Body of pancreas (tissue), 4 donors: Measurements from ENCODE around the gene STX16. TPM values are rescaled to one million over a fixed set of nuclear protein-coding genes. Genes with fewer than 3 reads are reported as not detected.
A peak's percentile ranks its signal among the peaks of the same experiment; 100 is the strongest.

Experiments
- ATAC-seq: fragments of 150-250 bp; one replicate; pipeline ENCODE4 v1.9.1; 2016
- DNase-seq, 4 donors: peaks; one replicate each; pipeline ENCODE4 v3.0.0-alpha.2; 2019
- H3K27ac ChIP-seq, 4 donors: fragments of 200-600 bp; sonication (generic); 1 replicate in 3 of 4; 2 replicates in 1 of 4; pipeline versions ENCODE4 v1.5.1 to v1.6.1; 2016 to 2019; ENCODE audit warnings: mild to moderate bottlenecking in 1 of 4, mixed read lengths in 1 of 4, moderate library complexity in 1 of 4
- H3K27me3 ChIP-seq, 2 donors: fragments of 200-600 bp; sonication (generic); one replicate each; pipeline ENCODE4 v1.6.0; 2016; ENCODE audit warnings: mild to moderate bottlenecking in 1 of 2
- H3K36me3 ChIP-seq, 2 donors: fragments of 200-600 bp; sonication (generic); replicated peaks in 1 of 2; 2 replicates each; pipeline ENCODE4 v1.5.1; 2016; ENCODE audit warnings: low read depth in 2 of 2; ENCODE audit not compliant: insufficient read depth in 1 of 2
- H3K4me1 ChIP-seq: fragments of 200-600 bp; sonication (generic); one replicate; pipeline ENCODE4 v1.6.0; 2016
- H3K4me3 ChIP-seq, 2 donors: fragments of 200-600 bp; sonication (generic); 1 replicate in 1 of 2; 2 replicates in 1 of 2; pipeline ENCODE4 v1.5.1; 2016 to 2019
- H3K9me3 ChIP-seq, 3 donors: fragments of 200-600 bp; sonication (generic); 1 replicate in 2 of 3; 2 replicates in 1 of 3; pipeline ENCODE4 v1.5.1; 2016
- POLR2A ChIP-seq, 3 donors: fragments of 450-650 bp; IDR thresholded peaks; one replicate each; pipeline ENCODE4 v1.6.1; 2016; ENCODE audit warnings: antibody characterized with exemption in 3 of 3, mild to moderate bottlenecking in 2 of 3
- WGBS, 2 donors: methylation state at CpG; one replicate each; pipeline ENCODE4 v1.1.5; 2017; 5-methylcytosine and 5-hydroxymethylcytosine counted together
- intact Hi-C: fragments of 100-400 bp; cut with DNase I; formaldehyde crosslinking; loops from one replicate; pipeline ENCODE4 v1.15.1; 2023
- total RNA-seq, 2 donors: library from RNA; depleted of rRNA; stranded (reverse); fragments of >200 nt; gene quantifications; one replicate each; pipeline ENCODE4 v1.1.0, GENCODE V29; 2016
- TF ChIP-seq, protein P1 (sequence below), 7 experiments: fragments of 450-650 bp in 4 of 7; fragments of 200-600 bp in 3 of 7; sonication (generic) in 3 of 7; IDR thresholded peaks; one replicate each; pipeline ENCODE4 v1.5.1; 2016 to 2019; ENCODE audit warnings: antibody characterized with exemption in 7 of 7

The STX16 gene
- total RNA-seq, 2 donors from 2014 or later = 55.0 to 69.5 TPM

DNA sequence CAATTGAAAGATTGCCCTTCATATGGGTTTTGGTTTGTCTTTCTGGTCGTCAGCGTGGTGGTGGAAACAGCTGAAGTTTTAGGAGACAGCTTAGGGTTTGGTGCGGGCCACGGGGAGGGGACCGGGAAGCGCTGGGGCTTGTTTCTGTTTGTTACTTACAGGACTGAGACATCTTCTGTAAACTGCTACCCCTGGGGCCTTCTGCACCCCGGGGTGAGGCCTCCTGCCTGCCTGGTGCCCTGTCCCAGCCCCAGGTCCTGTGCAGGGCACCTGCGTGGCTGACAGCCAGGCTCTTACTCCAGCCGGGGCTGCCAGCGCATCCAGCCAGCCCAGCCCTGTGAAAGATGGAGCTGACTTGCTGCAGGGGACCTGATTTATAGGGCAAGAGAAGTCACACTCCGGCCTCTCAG, 64.3 kb downstream of the STX16 start:
- no peaks in the 10 kb centered on the region for H3K36me3 ChIP-seq
- no peak for ATAC-seq
- no peaks in the 10 kb centered on the region for H3K9me3 ChIP-seq
- H3K27me3 ChIP-seq = no peaks in the 10 kb centered on the region
- DNase-seq = peak in 2 of 4 donors; percentile 3 to 10
- H3K4me1 ChIP-seq = no peaks in the 10 kb centered on the region
- H3K4me3 ChIP-seq = no peak overlapping the region
- 89% methylated on average over 9 to 11 of the region's 11 CpGs for WGBS, 2 donors
- intact Hi-C loops = no loop called here
- H3K27ac ChIP-seq = no peak overlapping the region
- TF ChIP-seq, protein P1, sequence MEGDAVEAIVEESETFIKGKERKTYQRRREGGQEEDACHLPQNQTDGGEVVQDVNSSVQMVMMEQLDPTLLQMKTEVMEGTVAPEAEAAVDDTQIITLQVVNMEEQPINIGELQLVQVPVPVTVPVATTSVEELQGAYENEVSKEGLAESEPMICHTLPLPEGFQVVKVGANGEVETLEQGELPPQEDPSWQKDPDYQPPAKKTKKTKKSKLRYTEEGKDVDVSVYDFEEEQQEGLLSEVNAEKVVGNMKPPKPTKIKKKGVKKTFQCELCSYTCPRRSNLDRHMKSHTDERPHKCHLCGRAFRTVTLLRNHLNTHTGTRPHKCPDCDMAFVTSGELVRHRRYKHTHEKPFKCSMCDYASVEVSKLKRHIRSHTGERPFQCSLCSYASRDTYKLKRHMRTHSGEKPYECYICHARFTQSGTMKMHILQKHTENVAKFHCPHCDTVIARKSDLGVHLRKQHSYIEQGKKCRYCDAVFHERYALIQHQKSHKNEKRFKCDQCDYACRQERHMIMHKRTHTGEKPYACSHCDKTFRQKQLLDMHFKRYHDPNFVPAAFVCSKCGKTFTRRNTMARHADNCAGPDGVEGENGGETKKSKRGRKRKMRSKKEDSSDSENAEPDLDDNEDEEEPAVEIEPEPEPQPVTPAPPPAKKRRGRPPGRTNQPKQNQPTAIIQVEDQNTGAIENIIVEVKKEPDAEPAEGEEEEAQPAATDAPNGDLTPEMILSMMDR (IDR thresholded peaks at IDR 0.05) = no peak
- TF ChIP-seq POLR2A (IDR thresholded peaks at IDR 0.05) = no peak

DNA sequence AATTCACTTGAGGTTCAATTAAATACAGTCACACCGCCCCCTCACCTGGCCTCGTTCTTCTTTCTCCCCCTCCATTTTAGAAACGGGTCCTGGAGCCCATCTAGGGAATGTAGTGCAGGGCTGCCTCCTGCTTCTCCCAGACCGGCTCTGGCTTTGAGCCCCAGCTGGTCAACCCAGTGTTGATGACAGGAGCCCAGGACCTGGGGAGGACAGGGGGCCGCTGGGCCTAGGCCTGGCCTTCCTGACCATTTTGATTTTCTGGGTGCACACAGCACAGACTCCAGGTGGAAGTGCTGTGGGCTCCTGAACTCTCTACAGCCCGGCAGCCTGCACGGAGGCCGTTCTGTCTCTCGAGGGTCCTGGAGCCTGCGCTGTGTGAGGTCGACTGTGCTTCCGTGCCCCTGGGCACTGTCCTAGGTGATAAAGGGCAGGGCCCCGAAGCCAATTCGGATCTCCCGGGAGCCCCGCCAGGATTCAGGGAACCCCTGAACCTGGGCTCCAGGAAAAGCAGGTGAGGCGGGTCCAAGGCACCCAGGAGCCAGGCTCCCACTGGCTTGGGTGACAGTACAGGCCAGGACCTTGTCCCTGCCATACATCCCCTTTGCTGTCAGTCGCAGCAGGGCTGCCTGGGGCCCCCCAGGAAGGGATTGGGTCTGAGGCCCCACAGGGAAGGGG, 64.9 kb downstream of the STX16 start:
- DNase-seq = peak in 1 of 4 donors; percentile 8
- no peaks in the 10 kb centered on the region for H3K27me3 ChIP-seq
- intact Hi-C loops = no loop called here

DNA sequence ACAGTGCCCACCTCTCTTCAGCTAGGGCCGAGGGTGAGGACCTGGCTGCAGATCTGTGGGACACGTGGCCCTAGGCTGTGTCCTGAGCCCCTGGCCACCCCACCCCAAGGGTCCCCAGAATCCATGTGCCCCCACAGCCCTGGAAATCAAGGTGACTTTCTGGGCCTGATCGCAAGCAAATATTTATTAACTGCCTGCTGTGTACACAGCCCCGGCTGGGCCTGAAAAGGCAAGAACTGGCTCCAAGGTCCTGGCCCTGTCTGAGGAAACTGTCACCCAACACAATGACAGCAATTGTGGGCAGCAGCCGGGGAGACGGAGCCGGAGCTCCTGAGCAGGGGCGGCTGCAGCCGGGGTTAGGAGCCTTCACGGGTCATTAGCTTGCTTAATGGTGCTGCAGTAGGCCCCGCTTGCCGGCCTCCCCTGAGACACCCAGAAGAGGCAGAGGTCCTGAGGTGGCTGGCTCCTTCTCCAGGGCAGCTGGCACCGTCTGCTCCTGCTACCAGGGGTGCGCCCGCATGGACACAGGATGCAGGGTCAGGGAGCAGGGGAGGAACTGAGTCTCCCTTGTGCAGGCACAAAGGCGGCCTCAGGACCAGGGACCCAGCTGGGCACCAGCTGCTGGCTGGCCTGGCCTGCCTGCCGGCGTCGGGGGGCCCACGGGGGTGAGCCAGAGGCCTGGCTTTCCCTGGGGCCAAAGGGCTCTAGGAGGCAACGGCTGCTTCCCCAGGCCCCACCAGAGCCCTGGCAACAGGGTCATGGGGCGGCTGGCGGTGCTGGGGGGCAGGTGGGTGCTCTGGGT, 65.6 kb downstream of the STX16 start:
- Histone ChIP-seq H3K36me3 (no peaks in the 10 kb centered on the region), H3K4me3 (no peak overlapping the region), H3K9me3 (no peaks in the 10 kb centered on the region), H3K4me1 (no peaks in the 10 kb centered on the region), H3K27ac (no peak overlapping the region), H3K27me3 (no peaks in the 10 kb centered on the region)
- intact Hi-C loops = no loop called here
- DNase-seq = peak in 2 of 4 donors; percentile 9 to 18
- no peak for TF ChIP-seq POLR2A (IDR thresholded peaks at IDR 0.05)
- TF ChIP-seq, protein P1 (IDR thresholded peaks at IDR 0.05) = no peak
- no peak for ATAC-seq
- 45 to 81% methylated on average over 2 to 17 of the region's 23 CpGs for WGBS, 2 donors

More for the DNA sequence above, 64.9 kb downstream of the STX16 start:
- Histone ChIP-seq H3K27ac (no peak overlapping the region), H3K36me3 (no peaks in the 10 kb centered on the region), H3K4me1 (no peaks in the 10 kb centered on the region), H3K4me3 (no peak overlapping the region), H3K9me3 (no peaks in the 10 kb centered on the region)
- TF ChIP-seq, protein P1 (IDR thresholded peaks at IDR 0.05) = no peak
- TF ChIP-seq POLR2A (IDR thresholded peaks at IDR 0.05) = no peak
- 80 to 82% methylated on average over 5 to 18 of the region's 18 CpGs for WGBS, 2 donors
- no peak for ATAC-seq

DNA sequence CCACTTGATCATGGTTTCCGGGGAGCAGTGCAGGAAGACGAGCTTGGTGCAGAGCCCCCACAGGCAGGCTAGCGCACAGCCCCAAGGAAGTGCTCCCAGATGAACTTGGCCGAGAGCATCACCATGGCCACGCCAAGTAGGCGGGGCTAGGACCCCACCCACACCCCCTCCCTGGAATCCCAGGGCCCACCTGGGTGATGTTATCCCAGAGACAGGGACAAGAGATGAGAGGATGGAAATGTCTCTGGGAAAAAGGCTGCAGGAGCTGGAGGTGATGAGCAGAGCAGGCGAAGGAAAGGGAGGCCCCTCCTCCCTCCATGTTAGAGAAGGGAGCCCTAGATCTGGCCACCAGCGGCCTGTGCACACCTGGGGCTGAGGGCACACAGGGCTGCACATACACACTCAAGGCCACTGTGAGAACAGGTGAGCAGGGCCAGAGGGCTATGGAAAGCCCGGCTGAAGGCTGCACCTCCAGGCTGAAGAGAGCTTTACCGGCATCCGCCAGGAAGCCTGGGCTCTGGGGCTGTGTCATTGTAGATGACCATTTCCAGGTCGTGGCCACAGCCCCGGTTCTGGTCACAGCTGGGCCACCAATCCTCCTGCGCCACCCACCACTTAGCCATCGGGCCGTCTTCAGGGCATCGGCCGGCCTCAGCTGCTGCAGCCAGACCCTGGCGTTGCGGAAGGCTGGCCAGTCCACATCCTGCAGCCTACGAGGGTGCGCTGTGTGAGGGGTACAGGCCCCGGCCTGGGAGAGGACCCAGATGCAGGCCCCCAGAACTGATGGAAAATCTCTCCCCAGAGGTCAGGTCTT, 66.4 kb downstream of the STX16 start:
- no peak overlapping the region for H3K4me3 ChIP-seq
- TF ChIP-seq, protein P1 (IDR thresholded peaks at IDR 0.05) = no peak
- TF ChIP-seq POLR2A (IDR thresholded peaks at IDR 0.05) = no peak
- DNase-seq (peak in 2 of 4 donors; percentile 7 to 9), ATAC-seq (no peak)
- H3K36me3 ChIP-seq = no peaks in the 10 kb centered on the region
- H3K27me3 ChIP-seq = no peaks in the 10 kb centered on the region
- intact Hi-C loops = no loop called here
- H3K9me3 ChIP-seq = no peaks in the 10 kb centered on the region
- H3K27ac ChIP-seq = no peak overlapping the region
- 75 to 76% methylated on average over 5 to 21 of the region's 23 CpGs for WGBS, 2 donors
- H3K4me1 ChIP-seq = no peaks in the 10 kb centered on the region
